A549 (cell line): ENCODE measurements around the gene ANKRD50.

Source experiments
- CTCF ChIP-seq: fragments of >200 bp; sonication (Bioruptor Twin); formaldehyde crosslinking; IDR thresholded peaks from 3 replicates; pipeline ENCODE4 v1.5.1; 2016
- GATA3 ChIP-seq: IDR thresholded peaks from 2 replicates; pipeline ENCODE4 v1.6.1; 2012; ENCODE audit warnings: borderline replicate concordance
- MAFK ChIP-seq: fragments of 450-650 bp; IDR thresholded peaks from 2 replicates; pipeline ENCODE4 v1.6.1; 2014; ENCODE audit not compliant: partially characterized antibody
- MAX ChIP-seq: IDR thresholded peaks from 2 replicates; pipeline ENCODE4 v1.6.1; 2012
- POLR2A ChIP-seq: IDR thresholded peaks from 2 replicates; pipeline ENCODE4 v1.6.1; 2012; ENCODE audit warnings: mild to moderate bottlenecking, low read length
- REST ChIP-seq: fragments of 200-600 bp; sonication (generic); IDR thresholded peaks from 2 replicates; pipeline ENCODE4 v1.6.1; 2016; ENCODE audit warnings: antibody characterized with exemption, mild to moderate bottlenecking, moderate library complexity
- SMC3 ChIP-seq: fragments of >200 bp; sonication (Bioruptor Twin); formaldehyde crosslinking; IDR thresholded peaks from 3 replicates; pipeline ENCODE4 v1.6.1; 2018; ENCODE audit warnings: inconsistent platforms

GRCh38 chr4:124748965-124749364 lies 36.4 kb upstream of the ANKRD50 start:
- TF ChIP-seq CTCF: no peak
- TF ChIP-seq MAFK: no peak
- TF ChIP-seq REST: no peak
- no peak for TF ChIP-seq SMC3
- TF ChIP-seq POLR2A: no peak
- no peak for TF ChIP-seq MAX
- no peak for TF ChIP-seq GATA3
